IPS-11a (cell line): ENCODE results near the gene CELF5.
"Not testable (repeated sequence)": the region's sequence is repeated elsewhere in the genome, so short reads cannot be mapped to it uniquely, and the experiment has no call there.

Experiments used
- H3K4me3 ChIP-seq: one replicate; pipeline ENCODE4 v1.5.1; 2013; ENCODE audit warnings: low read depth, low read length, control low read depth

Gene CELF5

DNA sequence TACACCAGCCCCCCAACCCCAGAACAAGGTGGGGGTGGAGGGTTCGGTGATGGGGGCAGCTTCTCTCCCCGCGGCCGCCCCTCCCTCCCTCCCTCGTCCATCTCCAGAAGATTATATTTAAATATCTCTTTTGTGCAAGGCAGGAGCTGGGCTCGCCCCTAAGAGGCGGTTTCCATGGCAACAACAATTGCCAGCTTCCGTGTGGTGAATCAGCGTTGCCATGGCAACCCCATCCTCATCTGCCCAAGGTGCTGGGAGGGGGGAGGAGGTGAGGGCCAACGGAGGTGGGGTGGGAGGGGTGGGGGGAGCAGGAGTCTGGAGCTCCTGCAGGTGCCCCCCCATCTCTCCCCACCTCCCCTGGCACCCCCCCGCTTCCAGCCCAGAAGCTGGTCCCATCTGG, 46.4 kb downstream of the CELF5 start:
- no peak overlapping the region for H3K4me3 ChIP-seq

DNA sequence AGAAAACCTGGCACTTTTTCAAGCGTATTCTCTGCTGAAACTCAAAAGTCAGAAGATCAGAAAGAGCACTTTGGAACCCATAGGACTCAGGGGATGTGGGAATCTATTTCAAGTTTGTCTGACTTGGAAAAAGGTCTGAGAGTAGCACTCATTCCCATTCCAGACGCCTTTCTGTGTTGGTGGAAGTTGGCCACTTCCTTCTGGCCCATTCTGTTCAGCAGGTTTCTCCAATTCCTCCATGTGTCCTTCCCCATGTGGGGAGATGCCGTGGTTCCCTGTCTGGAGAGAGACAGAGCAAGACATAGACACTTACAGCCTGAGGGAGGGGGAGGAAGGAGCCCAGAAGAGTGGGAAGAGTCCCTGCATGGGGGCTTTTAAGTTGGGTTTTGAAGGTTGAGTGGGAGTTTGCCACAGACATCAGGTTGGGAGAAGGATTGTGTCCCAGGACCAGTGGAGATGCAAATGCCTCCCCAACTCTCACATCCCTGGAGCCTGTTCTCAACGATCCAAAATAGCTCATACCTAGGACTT, 48.0 kb downstream of the CELF5 start:
- no peak overlapping the region for H3K4me3 ChIP-seq

DNA sequence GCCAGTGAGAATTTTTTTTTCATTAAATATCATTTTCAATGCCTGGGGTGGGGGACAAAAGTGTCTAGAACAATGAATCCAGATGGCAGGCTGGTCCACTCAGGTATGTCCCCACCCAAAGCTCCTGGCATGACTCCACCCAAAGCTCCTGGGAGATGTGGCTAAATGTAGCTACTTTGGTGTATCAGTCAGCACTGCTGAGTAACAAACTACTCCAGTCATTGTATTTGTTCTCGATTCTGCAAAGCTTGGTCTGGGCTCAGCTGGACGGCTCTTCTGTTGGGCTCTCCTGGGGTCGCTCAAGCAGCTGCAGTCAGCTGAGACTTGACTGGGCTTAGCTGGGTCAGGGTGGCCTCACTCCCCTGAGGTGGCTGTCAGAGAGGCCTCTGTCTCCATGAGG, 48.5 kb downstream of the CELF5 start:
- no peak overlapping the region for H3K4me3 ChIP-seq

DNA sequence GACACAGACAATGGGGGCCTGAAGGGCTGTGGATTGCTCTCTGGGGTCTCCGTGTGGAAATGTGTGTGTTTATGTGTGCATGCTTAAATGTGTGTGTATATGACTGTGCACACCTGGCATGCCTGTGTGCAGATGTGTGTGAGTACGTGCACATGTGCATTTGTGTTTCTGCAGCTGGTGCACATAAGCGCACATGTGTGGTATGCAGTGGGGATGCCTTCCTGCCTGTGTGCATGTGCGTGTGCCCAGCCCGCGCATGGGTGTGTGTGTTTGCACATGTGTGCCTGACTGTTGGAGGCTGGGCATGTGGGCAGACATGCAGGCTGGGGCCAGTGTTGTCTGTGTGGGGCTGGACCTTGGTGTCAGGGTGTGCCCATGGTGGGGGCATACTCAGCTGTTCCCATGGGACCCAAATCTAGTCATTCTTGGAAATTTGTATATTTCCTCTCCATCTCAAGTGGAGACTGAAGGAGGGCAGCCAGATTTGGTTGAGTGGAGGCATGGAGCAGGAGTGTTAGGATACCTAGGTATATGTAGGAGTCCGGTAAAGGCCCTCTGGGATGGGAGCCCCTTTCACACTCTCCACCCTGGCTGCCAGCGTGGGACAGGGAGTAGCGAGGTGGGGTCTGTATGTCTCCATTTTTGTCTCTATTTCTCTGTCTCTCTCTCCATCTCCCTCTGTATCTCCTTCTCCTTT, 49.9 kb downstream of the CELF5 start:
- H3K4me3 ChIP-seq, result no peak overlapping the region

DNA sequence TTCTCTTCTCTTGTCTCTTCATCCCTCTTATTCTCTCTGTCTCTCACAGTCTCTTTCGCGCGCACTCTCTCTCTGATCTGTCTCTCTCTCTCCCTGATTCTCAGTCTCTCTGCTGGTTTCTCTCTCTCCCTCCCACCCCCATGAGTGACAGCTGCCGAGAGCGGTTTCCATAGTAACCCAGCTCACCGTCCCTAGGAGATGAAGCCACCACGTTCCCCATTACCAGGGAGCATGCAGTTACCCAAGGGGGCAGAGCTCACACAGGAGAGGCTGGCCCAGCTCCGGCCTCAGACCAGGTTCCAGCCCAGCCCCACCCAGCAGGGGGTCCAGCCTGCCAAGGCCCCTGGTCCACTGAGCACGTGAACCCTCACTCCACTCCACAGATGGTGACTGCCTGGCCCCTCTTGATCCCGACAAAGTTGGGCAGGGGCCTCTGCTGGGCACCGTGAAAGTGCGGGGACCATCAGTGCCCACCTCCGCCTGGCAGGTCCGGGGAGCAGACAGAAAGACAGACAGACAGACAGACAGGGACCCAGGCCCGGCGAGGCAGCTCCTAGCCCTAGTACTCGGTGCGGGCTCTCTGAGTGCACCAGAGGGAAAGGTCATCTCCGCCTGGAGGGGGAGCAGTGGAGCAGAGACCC, 50.6 kb downstream of the CELF5 start:
- H3K4me3 ChIP-seq, result peak overlapping the region; percentile 56

DNA sequence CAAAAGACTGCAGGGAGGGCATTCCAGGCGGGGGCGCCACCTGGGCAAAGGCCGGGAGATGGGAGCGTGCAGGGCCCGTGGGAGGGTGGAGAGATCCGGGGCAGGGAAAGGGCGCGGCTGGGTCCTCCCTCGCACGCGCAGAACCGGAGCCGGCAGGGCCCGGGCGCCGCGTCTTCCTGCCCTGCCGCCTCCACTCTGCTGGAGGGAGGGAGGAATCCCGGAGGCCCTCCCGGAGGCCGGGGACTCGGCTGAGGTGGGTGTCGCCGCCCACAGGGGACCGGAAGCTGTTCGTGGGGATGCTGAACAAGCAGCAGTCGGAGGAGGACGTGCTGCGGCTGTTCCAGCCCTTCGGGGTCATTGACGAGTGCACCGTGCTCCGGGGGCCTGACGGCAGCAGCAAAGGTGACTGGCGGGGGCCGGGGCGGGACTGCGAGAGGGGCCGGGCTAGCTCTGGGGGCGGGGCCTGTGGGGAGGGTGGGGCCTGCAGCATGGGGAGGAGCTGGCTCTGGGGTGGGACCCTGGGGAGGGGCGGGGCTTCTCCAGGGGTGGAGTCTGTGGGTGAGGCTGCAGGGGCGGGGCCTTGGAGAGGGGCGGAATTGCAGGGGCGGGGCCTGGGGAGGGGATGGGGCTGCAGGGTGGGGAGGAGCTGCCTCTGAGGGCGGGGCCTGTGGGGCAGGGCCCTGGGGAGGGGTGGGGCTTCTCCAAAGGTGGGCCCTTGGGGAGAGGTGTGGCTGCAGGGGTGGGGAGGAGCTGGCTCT, 51.3 kb downstream of the CELF5 start:
- peak overlapping the region; percentile 56 for H3K4me3 ChIP-seq

DNA sequence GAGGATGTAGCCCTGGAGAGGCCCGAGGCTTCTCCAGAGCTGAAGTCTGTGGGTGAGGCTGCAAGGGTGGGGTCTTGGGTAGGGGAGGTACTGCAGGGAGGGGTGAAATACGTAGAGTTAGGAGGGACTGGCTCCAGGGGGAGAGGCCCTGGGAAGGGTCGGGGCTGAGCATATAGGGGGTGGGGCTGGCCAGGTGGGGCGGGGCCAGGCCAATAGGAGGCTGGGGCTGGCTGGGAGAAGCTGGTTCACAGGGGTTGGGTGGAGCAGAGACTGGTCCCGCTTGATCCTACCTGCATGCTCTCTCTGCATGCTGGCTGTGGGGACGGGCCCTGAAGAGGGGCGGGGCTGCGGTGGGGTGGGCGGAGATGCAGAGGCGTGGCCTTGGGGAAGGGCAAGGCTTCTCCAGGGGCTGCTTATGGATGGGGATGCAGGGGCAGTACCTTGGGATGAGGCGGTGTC, 51.9 kb downstream of the CELF5 start:
- no peak overlapping the region for H3K4me3 ChIP-seq

DNA sequence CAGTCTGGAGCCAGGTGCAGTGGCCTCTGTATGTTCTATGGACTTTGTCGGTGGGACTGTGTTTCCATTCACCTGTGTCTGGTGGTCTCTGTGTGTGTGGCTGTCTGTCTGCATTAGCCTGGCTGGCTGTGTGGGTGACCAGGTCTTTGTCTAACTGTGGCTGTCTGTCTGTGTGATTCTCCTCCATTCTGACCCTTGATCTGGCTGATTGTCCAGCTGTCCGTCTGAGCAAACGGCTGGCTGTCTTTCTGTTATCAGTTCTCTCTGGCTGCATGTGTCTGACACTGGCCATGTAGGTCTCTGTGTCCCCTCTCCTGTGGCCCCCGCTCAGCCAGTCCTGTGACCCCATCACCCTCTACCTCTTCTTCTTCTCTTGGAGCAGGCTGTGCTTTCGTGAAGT, 53.2 kb downstream of the CELF5 start:
- H3K4me3 ChIP-seq, result no peak overlapping the region

DNA sequence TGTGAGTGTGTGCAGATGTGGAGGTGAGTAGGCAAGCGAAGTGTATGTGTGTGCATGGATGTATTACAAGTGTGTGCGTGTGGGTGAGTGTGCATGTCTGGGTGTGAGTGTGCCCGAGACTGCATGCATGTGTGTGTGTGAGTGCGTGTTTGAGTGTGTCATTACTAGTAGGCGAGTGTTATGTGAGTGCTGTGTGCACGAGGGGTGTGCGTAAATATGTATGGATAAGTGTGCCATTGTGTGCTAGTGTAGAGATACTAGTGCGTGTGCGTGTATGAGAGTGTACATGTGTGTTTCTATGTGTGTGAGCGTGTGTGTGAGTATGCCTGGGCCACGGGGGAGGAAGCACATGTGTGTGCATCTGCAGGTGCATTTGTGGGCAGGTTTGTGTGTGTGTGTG, 53.8 kb downstream of the CELF5 start:
- H3K4me3 ChIP-seq, result no peak overlapping the region

DNA sequence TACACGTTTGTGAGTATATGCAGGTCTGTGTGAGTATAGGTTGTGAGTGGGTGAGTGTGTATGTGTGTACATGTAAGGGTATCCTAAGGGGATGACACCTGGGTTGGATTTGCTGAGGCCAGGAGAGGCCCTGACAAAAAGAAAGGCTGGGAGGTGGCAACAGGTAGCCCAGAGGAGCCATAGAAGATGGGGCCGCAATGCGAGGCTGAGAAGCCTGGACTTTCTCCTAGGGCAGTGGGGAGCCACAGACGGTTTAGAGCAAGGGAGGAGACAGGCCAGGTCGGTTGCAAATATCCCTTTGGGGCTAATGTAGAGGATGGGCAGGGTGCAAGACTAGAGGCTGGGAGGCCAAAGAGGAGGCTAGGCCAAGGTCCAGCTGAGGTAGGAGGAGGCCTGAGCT, 54.3 kb downstream of the CELF5 start:
- H3K4me3 ChIP-seq, result no peak overlapping the region

DNA sequence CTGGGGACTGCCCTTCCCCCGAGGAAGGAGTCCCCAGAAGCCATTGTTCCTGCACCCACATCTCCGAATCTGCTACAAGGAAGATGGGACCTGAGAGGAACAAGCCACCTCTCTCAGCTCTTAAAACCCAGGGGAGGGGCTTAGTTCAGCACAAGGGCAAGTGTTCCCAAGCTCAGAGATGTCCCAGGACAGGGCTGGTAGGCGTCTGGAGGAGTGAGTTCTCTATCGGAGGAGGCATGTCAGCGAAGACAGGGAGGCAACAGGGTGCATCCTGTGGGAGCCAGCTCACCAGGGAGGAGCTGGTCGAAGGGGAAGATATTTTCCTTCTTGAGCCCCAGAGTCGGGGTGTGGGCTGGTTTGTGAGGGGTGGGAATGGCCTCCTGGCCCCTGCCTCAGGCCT, 54.8 kb downstream of the CELF5 start:
- no peak overlapping the region for H3K4me3 ChIP-seq

DNA sequence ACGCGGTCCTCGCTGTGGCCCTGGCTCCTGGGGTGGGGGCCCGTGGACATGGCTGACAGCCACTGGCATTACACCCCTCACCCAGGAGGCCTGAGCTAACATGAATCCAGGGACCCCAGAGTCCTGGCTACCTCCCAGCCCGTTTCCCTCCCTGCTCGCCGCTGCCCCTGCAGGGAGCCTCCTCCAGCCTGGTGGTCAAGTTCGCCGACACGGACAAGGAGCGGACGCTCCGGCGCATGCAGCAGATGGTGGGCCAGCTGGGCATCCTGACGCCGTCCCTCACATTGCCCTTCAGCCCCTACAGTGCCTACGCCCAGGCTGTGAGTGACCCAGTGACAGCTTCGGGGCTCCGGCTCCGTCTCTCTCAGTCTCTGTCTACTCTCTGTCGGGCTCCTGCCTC, 56.6 kb downstream of the CELF5 start:
- H3K4me3 ChIP-seq, result no peak overlapping the region

DNA sequence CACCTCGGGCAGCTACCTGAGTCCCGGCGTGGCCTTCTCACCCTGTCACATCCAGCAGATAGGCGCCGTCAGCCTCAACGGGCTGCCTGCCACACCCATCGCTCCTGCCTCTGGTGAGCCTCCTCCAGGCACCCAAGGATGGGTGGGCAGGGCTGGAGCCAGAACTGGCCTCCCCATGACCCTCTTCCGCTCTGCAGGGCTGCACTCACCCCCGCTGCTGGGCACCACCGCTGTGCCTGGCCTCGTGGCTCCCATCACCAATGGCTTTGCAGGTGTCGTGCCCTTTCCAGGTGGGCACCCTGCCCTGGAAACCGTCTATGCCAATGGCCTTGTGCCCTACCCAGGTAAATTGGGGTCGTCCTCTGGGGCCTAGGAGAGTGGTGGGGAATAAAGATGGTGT, 57.7 kb downstream of the CELF5 start:
- H3K4me3 ChIP-seq, result no peak overlapping the region

DNA sequence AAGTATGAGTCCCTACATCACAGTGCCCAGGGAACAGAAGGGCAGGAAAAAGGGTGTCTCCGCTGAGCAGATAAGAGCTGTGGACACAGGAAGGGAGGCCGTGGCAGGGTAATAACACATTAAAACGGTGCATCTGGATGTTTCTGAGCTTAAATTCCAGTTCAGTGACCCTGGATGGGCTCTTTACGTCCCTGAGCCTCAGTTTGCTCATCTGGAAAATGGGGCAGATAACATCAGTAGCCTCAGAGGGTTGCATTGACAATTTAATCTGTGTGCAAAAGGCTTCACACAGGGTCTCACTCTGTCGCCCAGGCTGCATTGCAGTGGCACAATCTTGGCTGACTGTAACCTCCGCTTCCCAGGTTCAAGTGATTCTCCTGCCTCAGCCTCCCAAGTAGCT, 58.1 kb downstream of the CELF5 start:
- no peak overlapping the region for H3K4me3 ChIP-seq

DNA sequence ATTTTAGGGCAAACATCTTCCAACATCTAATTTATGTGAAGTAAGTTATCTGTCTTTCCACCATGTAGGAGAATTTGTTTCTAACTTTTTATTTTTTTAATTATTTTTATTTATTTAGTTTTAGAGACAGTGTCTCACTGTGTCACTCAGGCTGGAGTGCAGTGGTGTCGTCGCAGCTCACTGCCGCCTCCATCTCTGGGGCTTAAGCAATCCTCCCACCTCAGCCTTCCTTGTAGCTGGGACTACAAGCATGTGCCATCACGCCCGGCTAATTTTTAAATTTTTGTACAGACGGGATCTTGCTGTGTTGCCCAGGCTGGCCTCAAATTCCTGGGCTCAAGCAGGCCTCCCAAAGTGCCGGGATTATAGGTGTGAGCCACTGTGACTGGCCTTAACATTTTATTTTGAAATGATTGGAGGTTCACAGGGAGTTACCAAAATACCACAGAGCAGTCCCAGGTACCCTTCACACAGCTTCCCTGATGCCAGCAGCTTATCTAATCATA, 58.8 kb downstream of the CELF5 start:
- no peak overlapping the region for H3K4me3 ChIP-seq

DNA sequence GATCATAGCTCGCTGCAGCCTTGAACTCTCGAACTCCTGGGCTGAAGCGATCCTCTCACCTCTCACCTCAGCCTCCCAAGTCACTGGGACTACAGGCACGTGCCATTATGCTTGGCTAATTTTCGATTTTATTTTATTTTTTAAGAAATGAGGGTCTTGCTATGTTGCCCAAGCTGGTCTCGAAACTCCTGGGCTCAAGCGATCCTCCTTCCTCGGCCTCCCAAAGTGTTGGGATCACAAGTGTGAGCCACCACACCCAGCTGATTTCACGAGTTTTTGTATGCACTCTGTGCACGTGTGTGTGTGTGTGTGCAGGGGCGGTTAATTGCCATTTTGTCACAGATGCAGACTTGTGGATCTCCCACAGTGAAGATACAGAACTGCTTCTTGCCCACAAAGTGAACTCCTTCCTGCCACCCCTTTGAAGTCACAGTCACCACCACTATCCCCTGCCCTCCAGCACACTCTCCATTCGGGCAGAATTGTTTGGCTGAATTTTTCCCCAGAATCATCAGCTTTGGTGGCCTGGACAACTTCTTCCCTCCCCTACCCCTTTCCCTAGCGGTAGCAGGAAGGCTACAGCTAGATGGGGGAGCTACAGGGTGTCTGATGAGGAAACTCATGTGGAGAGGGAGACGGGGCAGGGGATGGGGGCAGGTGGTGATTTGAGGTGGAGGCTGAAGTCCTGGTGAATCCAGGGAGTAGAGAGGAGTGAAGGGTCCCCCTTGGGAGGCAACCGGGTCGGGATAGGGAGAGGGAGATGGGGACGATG, 59.6 kb downstream of the CELF5 start:
- H3K4me3 ChIP-seq, result peak overlapping the region; percentile 27

DNA sequence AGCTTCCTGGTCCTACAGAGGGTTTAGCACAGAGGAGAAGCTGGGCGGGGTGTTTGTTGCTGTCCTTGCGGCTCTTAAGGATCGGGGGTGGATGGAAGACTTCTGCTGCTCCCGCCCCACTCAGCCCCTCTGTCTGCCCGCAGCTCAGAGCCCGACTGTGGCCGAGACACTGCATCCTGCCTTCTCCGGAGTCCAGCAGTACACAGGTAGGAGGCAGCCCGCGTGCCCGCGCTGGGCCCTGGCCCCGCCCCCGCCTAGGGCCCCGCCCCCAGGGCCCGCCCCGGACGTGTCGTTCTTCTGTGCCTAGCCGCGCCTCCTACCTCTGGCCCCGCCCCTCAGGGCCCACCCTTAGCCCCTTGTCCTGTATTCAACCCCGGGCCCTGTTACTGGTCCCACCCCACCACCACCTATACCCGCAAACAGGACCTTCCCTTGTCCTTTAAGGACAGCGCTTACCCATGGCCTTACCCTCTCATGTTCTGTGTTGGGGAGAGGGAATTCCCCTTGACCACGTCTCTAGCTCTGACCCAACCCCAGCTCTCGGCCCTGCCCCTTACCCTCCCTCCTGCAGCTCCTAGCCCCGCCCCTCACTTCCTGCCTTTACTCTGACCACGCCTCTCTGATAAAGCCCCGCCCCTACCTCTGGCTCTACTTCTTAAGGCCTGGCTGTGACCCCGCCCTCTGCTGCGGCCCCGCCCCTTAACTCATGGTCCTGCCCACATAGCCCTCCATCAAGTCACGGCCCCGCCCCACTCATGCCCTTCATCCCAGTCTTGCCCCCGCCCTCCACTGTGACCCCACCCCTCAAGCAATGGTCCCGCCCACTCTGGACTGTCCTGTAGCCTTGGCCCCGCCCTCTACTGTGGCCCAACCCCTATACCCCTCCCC, 60.5 kb downstream of the CELF5 start:
- peak overlapping the region; percentile 27 for H3K4me3 ChIP-seq

DNA sequence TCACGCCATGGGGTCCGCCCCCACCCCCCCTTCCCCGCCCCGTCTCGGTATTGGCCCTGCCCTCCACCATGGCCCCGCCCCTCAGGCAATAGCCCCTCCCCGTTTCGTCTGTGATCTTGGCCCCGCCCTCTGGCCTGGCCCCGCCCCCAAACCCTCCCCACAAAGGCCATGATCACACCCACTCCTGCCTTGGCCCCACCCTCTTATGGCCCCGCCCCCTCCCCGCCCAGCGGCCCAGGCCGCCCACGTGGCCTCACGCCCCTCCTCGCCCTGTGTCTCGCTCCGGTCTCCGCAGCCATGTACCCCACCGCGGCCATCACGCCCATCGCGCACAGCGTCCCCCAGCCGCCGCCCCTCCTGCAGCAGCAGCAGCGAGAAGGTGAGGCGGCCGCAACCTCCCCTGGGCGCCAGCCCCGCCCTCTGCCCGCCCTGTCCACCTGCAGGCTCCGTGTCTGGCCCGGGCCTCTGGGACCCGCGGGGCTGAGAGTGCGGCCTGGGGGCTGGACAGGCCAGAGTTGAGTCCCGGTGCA, 61.3 kb downstream of the CELF5 start:
- H3K4me3 ChIP-seq, result peak overlapping the region; percentile 46

DNA sequence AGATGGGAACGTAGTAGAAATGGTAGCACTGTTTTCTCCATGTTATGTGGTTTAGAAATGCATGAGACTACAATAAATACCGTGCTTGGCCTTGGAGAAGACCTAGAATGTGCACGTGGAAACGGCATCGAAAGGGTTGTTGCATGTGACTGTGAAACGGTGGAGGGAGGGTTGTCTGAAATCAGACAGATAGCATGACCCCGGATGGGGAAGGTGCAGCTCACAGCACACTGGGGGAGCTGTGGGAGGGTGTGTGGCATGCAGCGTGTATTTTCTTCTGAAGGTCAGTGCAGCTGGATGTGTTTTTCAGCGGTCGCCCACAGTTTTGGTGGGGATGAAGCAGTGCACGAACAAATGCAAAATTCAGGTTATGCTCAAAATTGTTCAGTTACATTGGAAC, 63.4 kb downstream of the CELF5 start:
- H3K4me3 ChIP-seq, result no peak overlapping the region

DNA sequence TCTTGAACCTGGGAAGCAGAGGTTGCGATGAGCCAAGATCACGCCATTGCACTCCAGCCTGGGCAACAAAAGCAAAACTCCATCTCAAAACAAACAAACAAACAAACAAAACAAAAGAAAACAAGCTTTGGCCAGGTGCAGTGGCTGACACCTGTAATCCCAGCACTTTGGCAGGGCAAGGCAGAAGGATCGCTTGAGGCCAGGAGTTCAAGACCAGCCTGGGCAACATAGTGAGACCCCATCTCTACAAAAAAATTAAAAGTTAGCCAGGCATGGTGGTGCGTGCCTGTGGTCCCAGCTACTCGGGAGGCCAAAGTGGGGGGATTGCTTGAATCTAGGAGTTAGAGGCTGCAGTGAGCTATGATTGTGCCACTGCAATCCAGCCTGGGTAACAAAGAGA, 64.0 kb downstream of the CELF5 start:
- not testable (repeated sequence) for H3K4me3 ChIP-seq
